Uterus (tissue), 4 donors: Measurements from ENCODE around the gene MTMR1. TPM values are rescaled to one million over a fixed set of nuclear protein-coding genes. Genes with fewer than 3 reads are reported as not detected.
A peak's percentile ranks its signal among the peaks of the same experiment; 100 is the strongest.

Experiments
- DNase-seq, 2 donors: peaks; one replicate each; pipeline ENCODE4 v3.0.0-alpha.2; 2019 to 2020
- H3K27ac ChIP-seq, 2 donors: fragments of 200-600 bp; sonication (generic); 1 replicate in 1 of 2; 2 replicates in 1 of 2; pipeline ENCODE4 v1.5.1; 2016 to 2018
- H3K27me3 ChIP-seq, 2 donors: fragments of 200-600 bp; sonication (generic); one replicate each; pipeline ENCODE4 v1.5.1; 2018 to 2019; ENCODE audit warnings: control low read depth in 1 of 2
- H3K36me3 ChIP-seq, 2 donors: fragments of 200-600 bp; sonication (generic); one replicate each; pipeline ENCODE4 v1.5.1; 2019; ENCODE audit warnings: control low read depth in 1 of 2
- H3K4me1 ChIP-seq, 2 donors: fragments of 200-600 bp; sonication (generic); one replicate each; pipeline ENCODE4 v1.5.1; 2018 to 2019; ENCODE audit warnings: control low read depth in 1 of 2
- H3K4me3 ChIP-seq, 2 donors: fragments of 200-600 bp; sonication (generic); 1 replicate in 1 of 2; 2 replicates in 1 of 2; pipeline ENCODE4 v1.5.1; 2018 to 2019; ENCODE audit warnings: mild to moderate bottlenecking in 1 of 2
- H3K9me3 ChIP-seq, 2 donors: fragments of 200-600 bp; sonication (generic); one replicate each; pipeline ENCODE4 v1.5.1; 2019; ENCODE audit warnings: control low read depth in 1 of 2
- CTCF ChIP-seq, 4 experiments: fragments of 200-600 bp in 2 of 4; fragments of 450-650 bp in 2 of 4; sonication (generic) in 2 of 4; IDR thresholded peaks; one replicate each; pipeline ENCODE4 v1.5.1; 2016 to 2019; ENCODE audit warnings: antibody characterized with exemption in 4 of 4, mild to moderate bottlenecking in 2 of 4, moderate library complexity in 1 of 4
- POLR2A ChIP-seq, 2 donors: fragments of 450-650 bp; IDR thresholded peaks; one replicate each; pipeline ENCODE4 v1.6.1; 2016; ENCODE audit warnings: antibody characterized with exemption in 2 of 2, mild to moderate bottlenecking in 1 of 2, moderate library complexity in 1 of 2
- intact Hi-C: fragments of 100-400 bp; cut with DNase I; formaldehyde crosslinking; loops from one replicate; pipeline ENCODE4 v1.15.1; 2023; ENCODE audit warnings: low total_unique reads
- total RNA-seq, 4 donors: library from RNA; depleted of rRNA in 3 of 4; stranded (reverse); fragments of >200 nt in 3 of 4; gene quantifications; one replicate each; pipeline versions ENCODE4 v1.1.0 to v1.2.4, GENCODE V29; 2014 to 2023
- donor health status: DM: yes; HTN: yes; CAD: no.

The MTMR1 gene
- total RNA-seq, 4 donors from 2014 or later, result 1.2 to 32.1 (median 20.6) TPM

GRCh38 chrX:150690126-150690525, 3.1 kb upstream of the MTMR1 start:
- intact Hi-C loops, result no loop called here
- Histone ChIP-seq H3K27me3 (no peaks in the 10 kb centered on the region), H3K4me1 (no peaks in the 10 kb centered on the region), H3K4me3 (no peak overlapping the region), H3K27ac (no peak overlapping the region), H3K9me3 (no peaks in the 10 kb centered on the region), H3K36me3 (no peaks in the 10 kb centered on the region)
- no peak for TF ChIP-seq CTCF (IDR thresholded peaks at IDR 0.05)
- no peak for TF ChIP-seq POLR2A (IDR thresholded peaks at IDR 0.05)
- no peak for DNase-seq

GRCh38 chrX:150692296-150692695, 900 bp upstream of the MTMR1 start:
- Histone ChIP-seq H3K9me3 (no peaks in the 10 kb centered on the region), H3K27ac (peak overlapping the region in 1 of 2 donors; percentile 82), H3K4me3 (no peak overlapping the region), H3K4me1 (no peaks in the 10 kb centered on the region), H3K27me3 (no peaks in the 10 kb centered on the region), H3K36me3 (no peaks in the 10 kb centered on the region)
- no peak for DNase-seq
- no peak for TF ChIP-seq CTCF (IDR thresholded peaks at IDR 0.05)
- no peak for TF ChIP-seq POLR2A (IDR thresholded peaks at IDR 0.05)
- intact Hi-C loops, result no loop called here

- Histone ChIP-seq H3K36me3 (no peaks in the 10 kb centered on the region), H3K4me1 (no peaks in the 10 kb centered on the region), H3K4me3 (peak overlapping the region; percentile 44 to 57), H3K27ac (peak overlapping the region; percentile 82 to 83), H3K9me3 (no peaks in the 10 kb centered on the region), H3K27me3 (no peaks in the 10 kb centered on the region)
- TF ChIP-seq POLR2A (IDR thresholded peaks at IDR 0.05) (no peak), CTCF (IDR thresholded peaks at IDR 0.05) (no peak)
- peak in 1 of 2 donors; percentile 26 for DNase-seq
- intact Hi-C loops, result no loop called here
Measured at GRCh38 chrX:150693725-150694574, 754 bp downstream of the MTMR1 start.

- no peak overlapping the region for H3K4me3 ChIP-seq
Measured at GRCh38 chrX:150694738-150695410, 1.7 kb downstream of the MTMR1 start.

More at GRCh38 chrX:150694738-150695410, 1.7 kb downstream of the MTMR1 start:
- DNase-seq, result no peak
- H3K27me3 ChIP-seq, result no peaks in the 10 kb centered on the region
- no peaks in the 10 kb centered on the region for H3K4me1 ChIP-seq
- H3K36me3 ChIP-seq, result no peaks in the 10 kb centered on the region
- peak overlapping the region in 1 of 2 donors; percentile 82 for H3K27ac ChIP-seq
- intact Hi-C loops, result no loop called here
- no peaks in the 10 kb centered on the region for H3K9me3 ChIP-seq
- TF ChIP-seq POLR2A (IDR thresholded peaks at IDR 0.05) (no peak), CTCF (IDR thresholded peaks at IDR 0.05) (no peak)
